ENCODE measurements around the gene CDC73. TPM values are rescaled to one million over a fixed set of nuclear protein-coding genes. Genes with fewer than 3 reads are reported as not detected.
A peak's percentile ranks its signal among the peaks of the same experiment; 100 is the strongest.

The CDC73 gene
- total and polyA plus RNA-seq, 7 experiments from 2014 or later = 57.6 to 65.0 (median 59.2) TPM

DNA sequence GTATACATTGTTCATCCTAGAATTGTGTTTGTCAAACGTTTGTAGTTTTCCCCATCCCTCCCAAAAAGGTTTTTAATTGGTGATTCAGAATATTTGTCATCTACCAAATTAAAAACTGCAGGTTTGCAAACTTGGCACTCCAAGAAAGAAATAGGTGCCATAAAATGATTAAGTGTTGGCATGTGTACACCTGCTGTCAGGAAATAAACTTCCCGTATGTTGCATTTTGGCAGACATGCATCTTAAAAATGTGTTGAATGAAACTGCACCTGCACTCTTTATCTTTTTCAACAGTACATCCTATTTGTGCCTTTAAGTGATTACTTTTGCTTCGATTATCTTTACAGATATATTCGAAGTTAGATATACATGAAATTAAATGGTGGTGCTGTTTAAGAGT lies 57.3 kb downstream of the CDC73 start:
- no peak for ATAC-seq
- H3K36me3 Mint-ChIP-seq = peaks cover 3 to 24% (median 7%) of the 10 kb centered on the region in 5 donors

DNA sequence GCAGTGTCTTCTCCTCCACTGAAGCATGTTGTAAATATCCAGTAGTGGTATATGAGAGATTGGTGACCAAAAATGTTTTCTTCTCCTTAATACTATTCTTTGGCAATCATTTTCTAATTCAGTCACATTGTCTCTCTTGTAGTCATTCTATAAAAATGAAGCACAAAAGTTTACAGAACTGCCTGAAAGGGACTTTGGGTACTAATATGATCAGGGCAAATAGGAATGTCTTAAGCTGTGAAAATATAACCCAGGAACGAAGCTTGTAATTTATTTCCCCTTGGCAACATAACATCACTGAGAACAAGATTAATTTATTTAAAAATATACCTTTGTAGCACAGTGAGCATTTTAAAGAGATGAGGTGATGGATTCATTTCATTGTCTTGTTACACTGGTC lies 59.7 kb downstream of the CDC73 start:
- Histone ChIP-seq H3K9me3 (ENCODE audit: control insufficient read depth in 2 of 3, low read length in 3 of 3) (no peaks in the 10 kb centered on the region), H3K36me3 (ENCODE audit: control insufficient read depth in 2 of 3, insufficient read depth in 3 of 3, low read length in 3 of 3) (no peaks in the 10 kb centered on the region), H3K4me3 (ENCODE audit: low read length) (no peak overlapping the region), H3K27me3 (ENCODE audit: control insufficient read depth in 2 of 2, insufficient read depth in 2 of 2, low read length in 2 of 2) (no peaks in the 10 kb centered on the region), H3K27ac (ENCODE audit: low read depth, low read length) (no peak overlapping the region), H3K4me1 (ENCODE audit: control insufficient read depth in 2 of 2, insufficient read depth in 2 of 2, low read length in 2 of 2) (peaks cover 0 to 8% of the 10 kb centered on the region in 2 donors)
- no peak for DNase-seq
- peaks cover 15 to 75% (median 56%) of the 10 kb centered on the region in 7 donors for H3K4me1 Mint-ChIP-seq
- no peak overlapping the region for H3K4me3 Mint-ChIP-seq
- POLR2A ChIA-PET = no interaction called here
- CTCF ChIA-PET = interaction anchor here (1.3 kb wide), 1 partner anchor 1112 kb away, joined by 5 read pairs; no protein-coding TSS in a partner anchor
- no peak for ATAC-seq
- H3K27me3 Mint-ChIP-seq = no peaks in the 10 kb centered on the region
- peaks cover 0 to 1% (median 0%) of the 10 kb centered on the region in 11 donors for H3K9me3 Mint-ChIP-seq
- intact Hi-C loops (cut with micrococcal nuclease) = loop anchor here (5.0 to 10.0 kb wide), 5 partner anchors 226 to 1283 kb away; no protein-coding TSS in a partner anchor
- H3K27ac Mint-ChIP-seq = peak overlapping the region in 8 of 9 donors; percentile 3 to 78 (median 39)
- peaks cover 0 to 15% (median 4%) of the 10 kb centered on the region in 5 donors for H3K36me3 Mint-ChIP-seq

More for the DNA sequence above, 57.3 kb downstream of the CDC73 start:
- Histone ChIP-seq H3K4me1 (ENCODE audit: control insufficient read depth in 2 of 2, insufficient read depth in 2 of 2, low read length in 2 of 2) (no peaks in the 10 kb centered on the region), H3K36me3 (ENCODE audit: control insufficient read depth in 2 of 3, insufficient read depth in 3 of 3, low read length in 3 of 3) (no peaks in the 10 kb centered on the region), H3K9me3 (ENCODE audit: control insufficient read depth in 2 of 3, low read length in 3 of 3) (no peaks in the 10 kb centered on the region), H3K27me3 (ENCODE audit: control insufficient read depth in 2 of 2, insufficient read depth in 2 of 2, low read length in 2 of 2) (no peaks in the 10 kb centered on the region), H3K27ac (ENCODE audit: low read depth, low read length) (no peak overlapping the region), H3K4me3 (ENCODE audit: low read length) (no peak overlapping the region)
- peak overlapping the region in 5 of 9 donors; percentile 23 to 80 (median 62) for H3K27ac Mint-ChIP-seq
- H3K9me3 Mint-ChIP-seq = peaks cover 0 to 1% (median 0%) of the 10 kb centered on the region in 11 donors
- no peak overlapping the region for H3K4me3 Mint-ChIP-seq
- ChIA-PET POLR2A (no interaction called here), CTCF (interaction anchor here (1.5 kb wide), 1 partner anchor 1115 kb away, joined by 3 read pairs; no protein-coding TSS in a partner anchor)
- intact Hi-C loops (cut with micrococcal nuclease) = loop anchor here in 1 of 2 donors (2.0 kb wide), 1 partner anchor 16 kb away; no protein-coding TSS in a partner anchor
- DNase-seq = no peak
- H3K4me1 Mint-ChIP-seq = peaks cover 13 to 69% (median 54%) of the 10 kb centered on the region in 7 donors
- H3K27me3 Mint-ChIP-seq = no peaks in the 10 kb centered on the region

DNA sequence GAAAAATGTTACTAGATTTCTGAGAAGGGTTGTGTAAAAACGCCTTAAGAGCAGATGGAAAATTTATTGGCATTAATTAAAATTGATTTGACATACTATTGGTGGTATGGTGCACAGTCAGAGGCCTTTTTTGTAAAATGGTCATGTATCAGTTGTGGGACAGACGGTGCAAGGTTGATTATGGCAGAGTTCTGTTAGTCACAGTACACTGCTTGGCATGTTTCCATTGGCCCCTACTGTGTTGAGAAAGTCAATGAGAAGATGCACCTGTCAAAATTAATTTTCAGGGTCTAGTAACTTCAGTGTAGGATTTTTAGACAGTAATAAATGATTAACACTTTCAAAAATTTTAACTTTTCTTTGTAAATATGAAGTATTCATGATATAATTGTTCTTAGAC lies 60.2 kb downstream of the CDC73 start:
- ChIA-PET CTCF (interaction anchor here (1.0 to 1.3 kb wide), 2 partner anchors 24 to 1111 kb away, joined by 3 to 5 read pairs; no protein-coding TSS in a partner anchor), POLR2A (no interaction called here)
- H3K4me1 Mint-ChIP-seq = peaks cover 19 to 75% (median 56%) of the 10 kb centered on the region in 7 donors
- Histone ChIP-seq H3K36me3 (ENCODE audit: control insufficient read depth in 2 of 3, insufficient read depth in 3 of 3, low read length in 3 of 3) (no peaks in the 10 kb centered on the region), H3K9me3 (ENCODE audit: control insufficient read depth in 2 of 3, low read length in 3 of 3) (no peaks in the 10 kb centered on the region), H3K27ac (ENCODE audit: low read depth, low read length) (no peak overlapping the region), H3K4me3 (ENCODE audit: low read length) (no peak overlapping the region), H3K4me1 (ENCODE audit: control insufficient read depth in 2 of 2, insufficient read depth in 2 of 2, low read length in 2 of 2) (peaks cover 0 to 8% of the 10 kb centered on the region in 2 donors), H3K27me3 (ENCODE audit: control insufficient read depth in 2 of 2, insufficient read depth in 2 of 2, low read length in 2 of 2) (no peaks in the 10 kb centered on the region)
- no peak for DNase-seq
- H3K27ac Mint-ChIP-seq = peak overlapping the region in 3 of 9 donors; percentile 11 to 65 (median 56)
- peaks cover 0 to 12% (median 4%) of the 10 kb centered on the region in 5 donors for H3K36me3 Mint-ChIP-seq
- H3K4me3 Mint-ChIP-seq = no peak overlapping the region
- intact Hi-C loops (cut with micrococcal nuclease) = loop anchor here (2.0 to 10.0 kb wide), 6 partner anchors 225 to 1283 kb away; no protein-coding TSS in a partner anchor
- no peak for ATAC-seq
- peaks cover 0 to 1% (median 0%) of the 10 kb centered on the region in 11 donors for H3K9me3 Mint-ChIP-seq
- no peaks in the 10 kb centered on the region for H3K27me3 Mint-ChIP-seq

DNA sequence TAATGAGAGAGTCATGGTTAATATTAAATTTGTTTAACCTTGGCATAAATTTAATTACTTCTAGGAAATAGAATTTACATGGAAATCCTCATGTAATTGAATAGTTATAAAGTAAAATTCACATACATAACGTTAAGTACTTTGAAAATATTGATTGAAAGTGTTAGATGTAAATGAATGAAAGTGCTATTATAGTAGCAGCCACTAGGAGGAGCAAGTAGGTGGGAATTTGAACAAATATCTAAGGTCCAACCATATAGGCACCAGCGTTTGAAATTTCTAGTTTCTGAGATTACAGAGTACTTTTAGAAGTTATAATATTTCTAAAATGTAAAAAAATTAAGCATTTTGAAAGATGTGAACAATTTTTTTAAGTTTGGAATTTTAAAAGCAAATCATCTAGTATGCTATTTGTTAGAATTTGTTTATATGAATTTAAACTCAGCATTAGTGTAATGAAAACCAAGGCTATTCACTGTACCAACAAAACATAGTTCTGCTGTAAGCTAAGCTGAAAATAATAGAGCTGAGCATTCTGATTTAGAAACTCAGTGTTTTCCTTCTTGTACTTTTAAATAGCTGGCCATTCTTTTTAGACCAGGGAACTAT lies 61.3 kb downstream of the CDC73 start:
- H3K4me3 Mint-ChIP-seq = no peak overlapping the region
- H3K36me3 Mint-ChIP-seq = peaks cover 0 to 9% (median 0%) of the 10 kb centered on the region in 5 donors
- DNase-seq = peak in 7 of 9 donors; percentile 21 to 62 (median 56)
- H3K27ac Mint-ChIP-seq = no peak overlapping the region
- Histone ChIP-seq H3K27ac (ENCODE audit: low read depth, low read length) (no peak overlapping the region), H3K4me3 (ENCODE audit: low read length) (no peak overlapping the region), H3K36me3 (ENCODE audit: control insufficient read depth in 2 of 3, insufficient read depth in 3 of 3, low read length in 3 of 3) (no peaks in the 10 kb centered on the region), H3K4me1 (ENCODE audit: control insufficient read depth in 2 of 2, insufficient read depth in 2 of 2, low read length in 2 of 2) (peaks cover 0 to 8% of the 10 kb centered on the region in 2 donors), H3K9me3 (ENCODE audit: control insufficient read depth in 2 of 3, low read length in 3 of 3) (no peaks in the 10 kb centered on the region), H3K27me3 (ENCODE audit: control insufficient read depth in 2 of 2, insufficient read depth in 2 of 2, low read length in 2 of 2) (no peaks in the 10 kb centered on the region)
- intact Hi-C loops (cut with micrococcal nuclease) = loop anchor here (1.0 to 10.0 kb wide), 8 partner anchors 155 to 1282 kb away; no protein-coding TSS in a partner anchor
- peaks cover 24 to 77% (median 58%) of the 10 kb centered on the region in 7 donors for H3K4me1 Mint-ChIP-seq
- peak; percentile 85 for ATAC-seq
- CTCF ChIA-PET = interaction anchor here (0.6 to 2.0 kb wide), 8 partner anchors 27 to 1415 kb away, joined by 3 to 12 read pairs (median 4); no protein-coding TSS in a partner anchor
- H3K9me3 Mint-ChIP-seq = no peaks in the 10 kb centered on the region
- no peaks in the 10 kb centered on the region for H3K27me3 Mint-ChIP-seq
- POLR2A ChIA-PET = interaction anchor here (0.6 kb wide), 1 partner anchor 60 kb away, joined by 3 read pairs; no protein-coding TSS in a partner anchor

DNA sequence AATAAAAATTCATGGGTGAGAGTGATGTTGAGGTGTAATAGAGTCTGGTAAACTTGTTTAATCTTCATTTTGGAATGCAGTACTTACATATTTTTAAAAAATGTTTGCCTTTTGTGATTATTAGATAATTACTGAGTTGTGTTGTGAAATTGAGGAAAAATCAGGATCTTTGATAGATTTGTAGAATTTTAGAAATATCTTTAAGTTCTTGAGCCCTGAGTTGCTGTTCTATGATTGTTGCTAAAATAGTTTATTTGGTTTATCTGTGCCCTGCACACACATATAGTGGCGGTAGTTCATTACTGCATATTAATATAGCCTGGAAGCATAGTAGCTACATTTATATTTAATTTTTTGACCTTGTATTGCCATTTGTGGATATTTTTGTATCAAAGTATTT lies 62.9 kb downstream of the CDC73 start:
- Mint-ChIP-seq H3K4me1 (peaks cover 29 to 78% (median 68%) of the 10 kb centered on the region in 7 donors), H3K4me3 (peak overlapping the region in 3 of 10 donors; percentile 12 to 75 (median 28)), H3K36me3 (peaks cover 0 to 9% (median 0%) of the 10 kb centered on the region in 5 donors), H3K9me3 (no peaks in the 10 kb centered on the region), H3K27me3 (no peaks in the 10 kb centered on the region), H3K27ac (peak overlapping the region in 2 of 9 donors; percentile 0 to 2)
- H3K4me3 ChIP-seq (ENCODE audit: low read length) = no peak overlapping the region
- POLR2A ChIA-PET = interaction anchor here (0.6 to 1.3 kb wide), 3 partner anchors 126 to 1105 kb away, joined by 3 to 5 read pairs (median 4); partner anchors contain the start of gene UCHL5
- H3K27me3 ChIP-seq (ENCODE audit: control insufficient read depth in 2 of 2, insufficient read depth in 2 of 2, low read length in 2 of 2) = no peaks in the 10 kb centered on the region
- peaks cover 0 to 12% of the 10 kb centered on the region in 2 donors for H3K4me1 ChIP-seq (ENCODE audit: control insufficient read depth in 2 of 2, insufficient read depth in 2 of 2, low read length in 2 of 2)
- no peak overlapping the region for H3K27ac ChIP-seq (ENCODE audit: low read depth, low read length)
- no peaks in the 10 kb centered on the region for H3K36me3 ChIP-seq (ENCODE audit: control insufficient read depth in 2 of 3, insufficient read depth in 3 of 3, low read length in 3 of 3)
- H3K9me3 ChIP-seq (ENCODE audit: control insufficient read depth in 2 of 3, low read length in 3 of 3) = no peaks in the 10 kb centered on the region
- intact Hi-C loops (cut with micrococcal nuclease) = loop anchor here (5.0 to 10.0 kb wide), 5 partner anchors 223 to 1280 kb away; no protein-coding TSS in a partner anchor
- ATAC-seq (no peak), DNase-seq (no peak)
- CTCF ChIA-PET = interaction anchor here (0.6 to 2.0 kb wide), 4 partner anchors 221 to 1110 kb away, joined by 3 to 12 read pairs (median 3); no protein-coding TSS in a partner anchor

DNA sequence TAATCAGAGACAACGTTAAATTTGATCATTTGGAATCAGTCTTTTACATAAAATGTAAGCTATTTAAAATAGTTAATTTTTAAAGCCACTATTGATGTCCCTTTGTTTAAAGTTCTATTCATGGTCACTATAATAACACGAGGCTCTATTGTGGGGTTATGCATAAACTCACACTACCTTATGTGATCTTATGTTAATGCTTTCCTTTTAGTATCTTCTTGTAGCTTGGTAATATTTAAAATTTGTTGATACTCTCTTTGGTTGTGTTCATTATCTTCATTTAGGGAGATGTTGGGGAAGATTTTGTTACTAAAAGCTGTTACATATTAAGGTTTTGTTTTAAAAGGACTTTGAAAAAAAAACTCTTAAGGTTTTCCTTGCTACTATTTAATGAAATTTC lies 63.4 kb downstream of the CDC73 start:
- Histone ChIP-seq H3K4me3 (ENCODE audit: low read length) (no peak overlapping the region), H3K27ac (ENCODE audit: low read depth, low read length) (no peak overlapping the region), H3K36me3 (ENCODE audit: control insufficient read depth in 2 of 3, insufficient read depth in 3 of 3, low read length in 3 of 3) (no peaks in the 10 kb centered on the region), H3K4me1 (ENCODE audit: control insufficient read depth in 2 of 2, insufficient read depth in 2 of 2, low read length in 2 of 2) (peaks cover 0 to 12% of the 10 kb centered on the region in 2 donors), H3K27me3 (ENCODE audit: control insufficient read depth in 2 of 2, insufficient read depth in 2 of 2, low read length in 2 of 2) (no peaks in the 10 kb centered on the region), H3K9me3 (ENCODE audit: control insufficient read depth in 2 of 3, low read length in 3 of 3) (no peaks in the 10 kb centered on the region)
- Mint-ChIP-seq H3K27ac (peak overlapping the region in 3 of 9 donors; percentile 0 to 28 (median 2)), H3K9me3 (no peaks in the 10 kb centered on the region), H3K36me3 (peaks cover 0 to 8% (median 0%) of the 10 kb centered on the region in 5 donors), H3K4me3 (peak overlapping the region in 6 of 10 donors; percentile 2 to 82 (median 27)), H3K4me1 (peaks cover 29 to 83% (median 71%) of the 10 kb centered on the region in 7 donors), H3K27me3 (no peaks in the 10 kb centered on the region)
- no peak for ATAC-seq
- intact Hi-C loops (cut with micrococcal nuclease) = loop anchor here (10.0 kb wide), 2 partner anchors 870 to 1280 kb away; no protein-coding TSS in a partner anchor
- POLR2A ChIA-PET = interaction anchor here (1.2 to 1.3 kb wide), 2 partner anchors 126 to 1104 kb away, joined by 3 to 4 read pairs; partner anchors contain the start of gene UCHL5
- DNase-seq = no peak
- CTCF ChIA-PET = interaction anchor here (0.6 to 1.2 kb wide), 3 partner anchors 220 to 1062 kb away, joined by 3 to 4 read pairs (median 3); no protein-coding TSS in a partner anchor
